HCT116 (cell line): ENCODE results near the gene AACS. TPM values are rescaled to one million over a fixed set of nuclear protein-coding genes. Genes with fewer than 3 reads are reported as not detected.

Source experiments
- ATAC-seq: fragments of 200-7000 bp; cut with Tn5 transposase; 2 replicates; pipeline ENCODE4 v1.9.1; 2020; ENCODE audit warnings: mild to moderate bottlenecking, moderate library complexity
- BruUV-seq: library from RNA; stranded (reverse); fragments of 400-500 nt; replicated peaks from 2 replicates; lab custom pipeline; 2021; lab: Mats Ljungman, UMichigan
- CTCF ChIA-PET: fragments of 300-600 bp; sonication (Branson Sonifier 250); formaldehyde crosslinking; loops from one replicate; lab custom pipeline; 2021; ENCODE audit warnings: antibody characterized with exemption; lab: Charles Lee
- POLR2A ChIA-PET: fragments of 300-600, 350-600 bp; sonication (Branson Sonifier 250); formaldehyde crosslinking; loops from one replicate; lab custom pipeline; 2021; ENCODE audit warnings: antibody characterized with exemption; lab: Charles Lee
- RAD21 ChIA-PET, 2 experiments: fragments of 300-600 bp; sonication (Branson Sonifier 250); formaldehyde crosslinking; loops; one replicate each; lab custom pipeline; 2023; ENCODE audit warnings: low total read pairs in 2 of 2; ENCODE audit not compliant: uncharacterized antibody in 2 of 2, unreplicated experiment in 2 of 2, low non-redundant PET in 1 of 2; lab: Charles Lee
- DNase-seq: peaks from one replicate; pipeline ENCODE4 v3.0.0-alpha.2; 2010; ENCODE audit warnings: low read depth, low spot score
- H2AFZ ChIP-seq: fragments of 200-600 bp; shearing (Covaris generic), sonication (generic); 2 replicates; pipeline ENCODE4 v1.6.1; 2017; ENCODE audit warnings: low read depth, mixed run types, mixed read lengths, antibody characterized with exemption, low read length; ENCODE audit not compliant: poor library complexity, severe bottlenecking
- H3K27ac ChIP-seq: 2 replicates; pipeline ENCODE4 v1.5.1; 2012; ENCODE audit warnings: low read depth, low read length
- H3K27me3 ChIP-seq: fragments of 200-600 bp; sonication (generic); 2 replicates; pipeline ENCODE4 v1.6.1; 2016; ENCODE audit warnings: mixed run types, low read length, mixed read lengths; ENCODE audit not compliant: insufficient read depth
- H3K36me3 ChIP-seq, 2 experiments: fragments of 200-500 bp in 1 of 2; fragments of 200-600 bp in 1 of 2; sonication (Bioruptor generic) in 1 of 2; sonication (generic) in 1 of 2; 2 replicates each; pipeline versions ENCODE4 v1.5.1 to v1.6.1; 2014 to 2016; ENCODE audit warnings: low read length in 2 of 2, inconsistent platforms in 1 of 2, mixed read lengths in 1 of 2, mixed run types in 1 of 2; ENCODE audit not compliant: insufficient read depth in 2 of 2, control insufficient read depth in 1 of 2
- H3K4me1 ChIP-seq, 2 experiments: fragments of 200-600 bp in 1 of 2; sonication (generic) in 1 of 2; 2 replicates each; pipeline versions ENCODE4 v1.5.1 to v1.6.1; 2012 to 2017; ENCODE audit warnings: low read length in 2 of 2, inconsistent platforms in 1 of 2, mild to moderate bottlenecking in 1 of 2, mixed read lengths in 1 of 2, mixed run types in 1 of 2, moderate library complexity in 1 of 2; ENCODE audit not compliant: insufficient read depth in 2 of 2, control insufficient read depth in 1 of 2
- H3K4me2 ChIP-seq: fragments of 200-600 bp; sonication (generic); 2 replicates; pipeline ENCODE4 v1.6.1; 2017; ENCODE audit warnings: mixed run types, low read length, mixed read lengths
- H3K4me3 ChIP-seq, 2 experiments: fragments of 200-600 bp in 1 of 2; sonication (generic) in 1 of 2; replicated peaks in 1 of 2; 2 replicates each; pipeline ENCODE4 v1.5.1; 2011 to 2016; ENCODE audit warnings: low read length in 2 of 2, control low read depth in 1 of 2, low read depth in 1 of 2, mild to moderate bottlenecking in 1 of 2, mixed read lengths in 1 of 2, mixed run types in 1 of 2
- H3K79me2 ChIP-seq: fragments of 200-600 bp; sonication (generic); 2 replicates; pipeline ENCODE4 v1.6.1; 2017; ENCODE audit warnings: mild to moderate bottlenecking, mixed run types, low read length, moderate library complexity, mixed read lengths; ENCODE audit not compliant: insufficient read depth
- H3K9ac ChIP-seq: fragments of 200-600 bp; sonication (generic); 2 replicates; pipeline ENCODE4 v1.6.1; 2016; ENCODE audit warnings: low read length, mixed read lengths
- H3K9me2 ChIP-seq: fragments of 200-600 bp; sonication (generic), shearing (Covaris generic); 2 replicates; pipeline ENCODE4 v1.6.1; 2017; ENCODE audit warnings: mixed run types, mild to moderate bottlenecking, moderate library complexity; ENCODE audit not compliant: insufficient read depth
- H3K9me3 ChIP-seq, 2 experiments: fragments of 200-500 bp in 1 of 2; fragments of 200-600 bp in 1 of 2; sonication (Bioruptor generic) in 1 of 2; sonication (generic) in 1 of 2; 2 replicates each; pipeline ENCODE4 v1.6.1; 2014 to 2017; ENCODE audit warnings: low read length in 2 of 2, mixed read lengths in 2 of 2, inconsistent platforms in 1 of 2, low read depth in 1 of 2, mild to moderate bottlenecking in 1 of 2, mixed run types in 1 of 2, moderate library complexity in 1 of 2; ENCODE audit not compliant: control insufficient read depth in 1 of 2, insufficient read depth in 1 of 2
- H4K20me1 ChIP-seq: fragments of 200-600 bp; sonication (generic), shearing (Covaris generic); 2 replicates; pipeline ENCODE4 v1.6.1; 2017; ENCODE audit warnings: mixed run types, mild to moderate bottlenecking, moderate library complexity; ENCODE audit not compliant: insufficient read depth
- ATF3 ChIP-seq: IDR thresholded peaks from 2 replicates; pipeline ENCODE4 v1.6.1; 2012
- CBX3 ChIP-seq: IDR thresholded peaks from 2 replicates; pipeline ENCODE4 v1.6.1; 2012; ENCODE audit warnings: low read depth
- CEBPB ChIP-seq: IDR thresholded peaks from 2 replicates; pipeline ENCODE4 v1.6.1; 2012; ENCODE audit warnings: low read depth
- EGR1 ChIP-seq: IDR thresholded peaks from 2 replicates; pipeline ENCODE4 v1.6.1; 2012; ENCODE audit warnings: low read depth
- ELF1 ChIP-seq: IDR thresholded peaks from 2 replicates; pipeline ENCODE4 v1.6.1; 2012; ENCODE audit warnings: low read depth, borderline replicate concordance
- EZH2 ChIP-seq: fragments of 200-600 bp; sonication (generic); IDR thresholded peaks from 2 replicates; pipeline ENCODE4 v1.6.1; 2017; ENCODE audit warnings: antibody characterized with exemption, mixed run types
- EZH2phosphoT487 ChIP-seq: fragments of 200-600 bp; IDR thresholded peaks from 2 replicates; pipeline ENCODE4 v1.6.1; 2018; ENCODE audit warnings: antibody characterized with exemption, borderline replicate concordance
- FOSL1 ChIP-seq: IDR thresholded peaks from 2 replicates; pipeline ENCODE4 v1.6.1; 2012; ENCODE audit warnings: low read depth
- JUND ChIP-seq: IDR thresholded peaks from 2 replicates; pipeline ENCODE4 v1.6.1; 2012
- POLR2A ChIP-seq: IDR thresholded peaks from 2 replicates; pipeline ENCODE4 v1.7.0; 2011; ENCODE audit warnings: borderline replicate concordance; ENCODE audit not compliant: insufficient read depth, insufficient read length; ENCODE audit errors: extremely low read depth
- POLR2AphosphoS5 ChIP-seq: IDR thresholded peaks from 2 replicates; pipeline ENCODE4 v1.6.1; 2011; ENCODE audit warnings: mild to moderate bottlenecking, low read depth, low read length, moderate library complexity
- RAD21 ChIP-seq: IDR thresholded peaks from 2 replicates; pipeline ENCODE4 v1.6.1; 2012; ENCODE audit warnings: low read depth, mild to moderate bottlenecking
- REST ChIP-seq: IDR thresholded peaks from 2 replicates; pipeline ENCODE4 v1.6.1; 2012; ENCODE audit warnings: low read depth
- SIN3A ChIP-seq: IDR thresholded peaks from 2 replicates; pipeline ENCODE4 v1.6.1; 2012; ENCODE audit warnings: low read depth
- SP1 ChIP-seq: IDR thresholded peaks from 2 replicates; pipeline ENCODE4 v1.6.1; 2012; ENCODE audit warnings: low read depth
- SRF ChIP-seq: IDR thresholded peaks from 2 replicates; pipeline ENCODE4 v1.6.1; 2012; ENCODE audit warnings: low read depth
- YY1 ChIP-seq: IDR thresholded peaks from 2 replicates; pipeline ENCODE4 v1.6.1; 2011; ENCODE audit warnings: low read length, low read depth, moderate library complexity, mild to moderate bottlenecking; ENCODE audit not compliant: insufficient replicate concordance; ENCODE audit errors: extremely low read depth
- ZBTB33 ChIP-seq: IDR thresholded peaks from 2 replicates; pipeline ENCODE4 v1.6.1; 2011; ENCODE audit warnings: mild to moderate bottlenecking, low read length, moderate library complexity; ENCODE audit not compliant: insufficient replicate concordance; ENCODE audit errors: extremely low read depth
- ZFX ChIP-seq: fragments of 450-650 bp; IDR thresholded peaks from 2 replicates; pipeline ENCODE4 v1.6.1; 2017
- ZNF274 ChIP-seq: fragments of 200-500 bp; sonication (Bioruptor generic); IDR thresholded peaks from 2 replicates; pipeline ENCODE4 v1.6.1; 2014; ENCODE audit warnings: mild to moderate bottlenecking, low read depth, low read length, inconsistent platforms
- intact Hi-C: fragments of 100-400 bp; cut with micrococcal nuclease; formaldehyde crosslinking; loops from 2 replicates; pipeline ENCODE4 v1.10.0; 2022
- total RNA-seq: library from RNA; stranded (reverse); gene quantifications from one replicate; pipeline ENCODE4 v1.2.1, GENCODE V29; 2021; ENCODE audit not compliant: unreplicated experiment

Gene AACS
- total RNA-seq, 1 experiment from 2014 or later = 16.0 TPM

GRCh38 chr12:125149160-125150108 is 84.2 kb downstream of the AACS start:
- intact Hi-C loops = no loop called here
- ChIA-PET RAD21 (no interaction called here), POLR2A (interaction anchor here (0.6 kb wide), 1 partner anchor 239 kb away, joined by 3 read pairs; no protein-coding TSS in a partner anchor), CTCF (no interaction called here)
- H3K4me3 ChIP-seq = no peak overlapping the region
- no peaks in the 10 kb centered on the region for H3K36me3 ChIP-seq
- H4K20me1 ChIP-seq = no peaks in the 10 kb centered on the region
- no peak overlapping the region for H3K4me2 ChIP-seq
- no peaks in the 10 kb centered on the region for H3K9me2 ChIP-seq
- H3K4me1 ChIP-seq = no peaks in the 10 kb centered on the region
- no peak overlapping the region for H3K27ac ChIP-seq
- H2AFZ ChIP-seq = no peak overlapping the region
- H3K9ac ChIP-seq = no peak overlapping the region
- no peaks in the 10 kb centered on the region for H3K9me3 ChIP-seq
- DNase-seq (no peak), ATAC-seq (no peak)
- no TSS peak for BruUV-seq
- TF ChIP-seq POLR2A (no peak), ATF3 (no peak), YY1 (no peak), ZBTB33 (no peak), FOSL1 (no peak), CEBPB (no peak), REST (no peak), CBX3 (no peak), EZH2phosphoT487 (no peak), RAD21 (no peak), EGR1 (no peak), SRF (no peak), EZH2 (no peak), ELF1 (no peak), ZNF274 (no peak), POLR2AphosphoS5 (no peak), JUND (no peak), SP1 (no peak), ZFX (no peak), SIN3A (no peak)
- no peaks in the 10 kb centered on the region for H3K27me3 ChIP-seq
- H3K79me2 ChIP-seq = no peaks in the 10 kb centered on the region
